ENCODE measurements around the gene FMO2. TPM values are rescaled to one million over a fixed set of nuclear protein-coding genes. Genes with fewer than 3 reads are reported as not detected.

Gene FMO2
- total RNA-seq, 1 experiment from 2014 or later = not detected

GRCh38 chr1:171251042-171251951 lies 66.2 kb downstream of the FMO2 start:
- peaks cover 19% of the 10 kb centered on the region for H3K4me1 ChIP-seq
- peak overlapping the region; percentile 83 for H3K4me3 ChIP-seq (ENCODE audit: low read depth, low read length)
- ChIA-PET POLR2A (no interaction called here), CTCF (interaction anchor here (3.9 kb wide), 1 partner anchor 63 kb away, joined by 19 read pairs; the partner anchor contains the start of gene FMO4)
- BruUV-seq (replicated peaks) = no TSS peak
- H3K4me3 Mint-ChIP-seq (ENCODE audit: unreplicated experiment) = peak overlapping the region; percentile 85
- DNase-seq = peak; percentile 46 to 59
- TF ChIP-seq, protein P1, sequence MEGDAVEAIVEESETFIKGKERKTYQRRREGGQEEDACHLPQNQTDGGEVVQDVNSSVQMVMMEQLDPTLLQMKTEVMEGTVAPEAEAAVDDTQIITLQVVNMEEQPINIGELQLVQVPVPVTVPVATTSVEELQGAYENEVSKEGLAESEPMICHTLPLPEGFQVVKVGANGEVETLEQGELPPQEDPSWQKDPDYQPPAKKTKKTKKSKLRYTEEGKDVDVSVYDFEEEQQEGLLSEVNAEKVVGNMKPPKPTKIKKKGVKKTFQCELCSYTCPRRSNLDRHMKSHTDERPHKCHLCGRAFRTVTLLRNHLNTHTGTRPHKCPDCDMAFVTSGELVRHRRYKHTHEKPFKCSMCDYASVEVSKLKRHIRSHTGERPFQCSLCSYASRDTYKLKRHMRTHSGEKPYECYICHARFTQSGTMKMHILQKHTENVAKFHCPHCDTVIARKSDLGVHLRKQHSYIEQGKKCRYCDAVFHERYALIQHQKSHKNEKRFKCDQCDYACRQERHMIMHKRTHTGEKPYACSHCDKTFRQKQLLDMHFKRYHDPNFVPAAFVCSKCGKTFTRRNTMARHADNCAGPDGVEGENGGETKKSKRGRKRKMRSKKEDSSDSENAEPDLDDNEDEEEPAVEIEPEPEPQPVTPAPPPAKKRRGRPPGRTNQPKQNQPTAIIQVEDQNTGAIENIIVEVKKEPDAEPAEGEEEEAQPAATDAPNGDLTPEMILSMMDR (IDR thresholded peaks at IDR 0.05; ENCODE audit: insufficient read depth in 1 of 2, low read depth in 1 of 2, low read length in 1 of 2, severe bottlenecking in 1 of 2, unreplicated experiment in 1 of 2) = peak; percentile 70 to 72
- H3K27ac Mint-ChIP-seq (ENCODE audit: unreplicated experiment) = peak overlapping the region; percentile 85
- H3K9me3 ChIP-seq = no peaks in the 10 kb centered on the region
- no peaks in the 10 kb centered on the region for H3K27me3 Mint-ChIP-seq (ENCODE audit: insufficient read depth, unreplicated experiment)
- no peaks in the 10 kb centered on the region for H3K27me3 ChIP-seq (replicated peaks; ENCODE audit: control insufficient read depth, insufficient read depth, low read length)
- H3K4me1 Mint-ChIP-seq (ENCODE audit: low read depth, unreplicated experiment) = peaks cover 22% of the 10 kb centered on the region
- H3K36me3 Mint-ChIP-seq (ENCODE audit: insufficient read depth, unreplicated experiment) = no peaks in the 10 kb centered on the region
- no peaks in the 10 kb centered on the region for H3K36me3 ChIP-seq (ENCODE audit: control insufficient read depth, insufficient read depth, low read length)
- intact Hi-C loops (cut with micrococcal nuclease; ENCODE audit: unreplicated experiment) = loop anchor here (1.0 to 10.0 kb wide), 2 partner anchors 63 to 234 kb away; partner anchors contain the start of genes FMO4 and PRRC2C
- no peaks in the 10 kb centered on the region for H3K9me3 Mint-ChIP-seq (ENCODE audit: unreplicated experiment)

GRCh38 chr1:171251952-171252300 lies 66.8 kb downstream of the FMO2 start:
- intact Hi-C loops (cut with micrococcal nuclease; ENCODE audit: unreplicated experiment) = loop anchor here (1.0 to 10.0 kb wide), 2 partner anchors 62 to 233 kb away; partner anchors contain the start of genes FMO4 and PRRC2C
- TF ChIP-seq, protein P1 (IDR thresholded peaks at IDR 0.05; ENCODE audit: insufficient read depth in 1 of 2, low read depth in 1 of 2, low read length in 1 of 2, severe bottlenecking in 1 of 2, unreplicated experiment in 1 of 2) = no peak
- POLR2A ChIA-PET = no interaction called here
- H3K9me3 ChIP-seq = no peaks in the 10 kb centered on the region
- Mint-ChIP-seq H3K9me3 (ENCODE audit: unreplicated experiment) (no peaks in the 10 kb centered on the region), H3K4me1 (ENCODE audit: low read depth, unreplicated experiment) (peaks cover 22% of the 10 kb centered on the region), H3K27ac (ENCODE audit: unreplicated experiment) (no peak overlapping the region), H3K36me3 (ENCODE audit: insufficient read depth, unreplicated experiment) (no peaks in the 10 kb centered on the region), H3K4me3 (ENCODE audit: unreplicated experiment) (peak overlapping the region; percentile 85), H3K27me3 (ENCODE audit: insufficient read depth, unreplicated experiment) (no peaks in the 10 kb centered on the region)
- CTCF ChIA-PET = interaction anchor here (3.9 kb wide), 1 partner anchor 62 kb away, joined by 19 read pairs; the partner anchor contains the start of gene FMO4
- peaks cover 23% of the 10 kb centered on the region for H3K4me1 ChIP-seq
- H3K36me3 ChIP-seq (ENCODE audit: control insufficient read depth, insufficient read depth, low read length) = no peaks in the 10 kb centered on the region
- H3K4me3 ChIP-seq (ENCODE audit: low read depth, low read length) = peak overlapping the region; percentile 83; the same call in 1 of the 2 replicates
- no peak for DNase-seq
- no peaks in the 10 kb centered on the region for H3K27me3 ChIP-seq (replicated peaks; ENCODE audit: control insufficient read depth, insufficient read depth, low read length)
- BruUV-seq (replicated peaks) = no TSS peak

GRCh38 chr1:171252482-171252881 lies 67.4 kb downstream of the FMO2 start:
- Mint-ChIP-seq H3K27me3 (ENCODE audit: insufficient read depth, unreplicated experiment) (no peaks in the 10 kb centered on the region), H3K27ac (ENCODE audit: unreplicated experiment) (no peak overlapping the region), H3K4me3 (ENCODE audit: unreplicated experiment) (peak overlapping the region; percentile 17), H3K9me3 (ENCODE audit: unreplicated experiment) (no peaks in the 10 kb centered on the region), H3K4me1 (ENCODE audit: low read depth, unreplicated experiment) (peaks cover 22% of the 10 kb centered on the region), H3K36me3 (ENCODE audit: insufficient read depth, unreplicated experiment) (no peaks in the 10 kb centered on the region)
- no peak for DNase-seq
- intact Hi-C loops (cut with micrococcal nuclease; ENCODE audit: unreplicated experiment) = loop anchor here (10.0 kb wide), 1 partner anchor 232 kb away; the partner anchor contains the start of gene PRRC2C
- TF ChIP-seq, protein P1 (IDR thresholded peaks at IDR 0.05; ENCODE audit: insufficient read depth in 1 of 2, low read depth in 1 of 2, low read length in 1 of 2, severe bottlenecking in 1 of 2, unreplicated experiment in 1 of 2) = no peak
- CTCF ChIA-PET = interaction anchor here (3.9 kb wide), 1 partner anchor 61 kb away, joined by 19 read pairs; the partner anchor contains the start of gene FMO4
- Histone ChIP-seq H3K4me1 (peaks cover 29% of the 10 kb centered on the region), H3K4me3 (ENCODE audit: low read depth, low read length) (no peak overlapping the region), H3K27me3 (replicated peaks; ENCODE audit: control insufficient read depth, insufficient read depth, low read length) (no peaks in the 10 kb centered on the region), H3K9me3 (no peaks in the 10 kb centered on the region), H3K36me3 (ENCODE audit: control insufficient read depth, insufficient read depth, low read length) (no peaks in the 10 kb centered on the region)
- POLR2A ChIA-PET = no interaction called here
- BruUV-seq (replicated peaks) = no TSS peak
